ENCODE results near the gene CENPO.
"Not testable (repeated sequence)": the region's sequence is repeated elsewhere in the genome, so short reads cannot be mapped to it uniquely, and the experiment has no call there.

Gene CENPO

GRCh38 chr2:24833821-24834732 lies 40.9 kb downstream of the CENPO start:
- Histone ChIP-seq H3K9me3 (ENCODE audit: control insufficient read depth, insufficient read depth, low read length) (no peaks in the 10 kb centered on the region), H3K9ac (ENCODE audit: low read depth, low read length) (no peak overlapping the region), H3K36me3 (ENCODE audit: insufficient read depth, low read length) (peaks cover 3% of the 10 kb centered on the region), H3K4me1 (ENCODE audit: insufficient read depth, low read length) (peaks cover 3% of the 10 kb centered on the region; the same call in 1 of the 2 replicates)

- H3K4me1 ChIP-seq (ENCODE audit: insufficient read depth, low read length), result peaks cover 3% of the 10 kb centered on the region; the same call in 1 of the 2 replicates
- H3K9ac ChIP-seq (ENCODE audit: low read depth, low read length), result no peak overlapping the region
- no peaks in the 10 kb centered on the region for H3K9me3 ChIP-seq (ENCODE audit: control insufficient read depth, insufficient read depth, low read length)
- H3K36me3 ChIP-seq (ENCODE audit: insufficient read depth, low read length), result peaks cover 3% of the 10 kb centered on the region
Observed at GRCh38 chr2:24834733-24835395, 41.6 kb downstream of the CENPO start.

GRCh38 chr2:24835411-24835810 lies 42.2 kb downstream of the CENPO start:
- not testable (repeated sequence) for H3K9ac ChIP-seq (ENCODE audit: low read depth, low read length); H3K4me1 ChIP-seq (ENCODE audit: insufficient read depth, low read length); H3K9me3 ChIP-seq (ENCODE audit: control insufficient read depth, insufficient read depth, low read length); H3K36me3 ChIP-seq (ENCODE audit: insufficient read depth, low read length)

GRCh38 chr2:24836206-24836605 lies 43.0 kb downstream of the CENPO start:
- H3K9me3 ChIP-seq (ENCODE audit: control insufficient read depth, insufficient read depth, low read length), result no peaks in the 10 kb centered on the region
- no peak overlapping the region for H3K9ac ChIP-seq (ENCODE audit: low read depth, low read length)
- peaks cover 3% of the 10 kb centered on the region for H3K36me3 ChIP-seq (ENCODE audit: insufficient read depth, low read length)
- H3K4me1 ChIP-seq (ENCODE audit: insufficient read depth, low read length), result peaks cover 7% of the 10 kb centered on the region; the same call in 1 of the 2 replicates

- Histone ChIP-seq H3K9me3 (ENCODE audit: control insufficient read depth, insufficient read depth, low read length) (no peaks in the 10 kb centered on the region), H3K4me1 (ENCODE audit: insufficient read depth, low read length) (peaks cover 7% of the 10 kb centered on the region; the same call in 1 of the 2 replicates), H3K36me3 (ENCODE audit: insufficient read depth, low read length) (peaks cover 3% of the 10 kb centered on the region; the same call in 1 of the 2 replicates)
Observed at GRCh38 chr2:24836706-24837105, 43.5 kb downstream of the CENPO start.

GRCh38 chr2:24837996-24838513 lies 44.8 kb downstream of the CENPO start:
- peaks cover 3% of the 10 kb centered on the region; the same call in 1 of the 2 replicates for H3K36me3 ChIP-seq (ENCODE audit: insufficient read depth, low read length)
- peaks cover 7% of the 10 kb centered on the region; the same call in 1 of the 2 replicates for H3K4me1 ChIP-seq (ENCODE audit: insufficient read depth, low read length)
- H3K9ac ChIP-seq (ENCODE audit: low read depth, low read length), result no peak overlapping the region
- no peaks in the 10 kb centered on the region for H3K9me3 ChIP-seq (ENCODE audit: control insufficient read depth, insufficient read depth, low read length)

More at GRCh38 chr2:24836706-24837105, 43.5 kb downstream of the CENPO start:
- H3K9ac ChIP-seq (ENCODE audit: low read depth, low read length), result no peak overlapping the region

- Histone ChIP-seq H3K9me3 (ENCODE audit: control insufficient read depth, insufficient read depth, low read length) (no peaks in the 10 kb centered on the region), H3K4me1 (ENCODE audit: insufficient read depth, low read length) (peaks cover 5% of the 10 kb centered on the region; the same call in 1 of the 2 replicates), H3K36me3 (ENCODE audit: insufficient read depth, low read length) (peaks cover 3% of the 10 kb centered on the region; the same call in 1 of the 2 replicates), H3K9ac (ENCODE audit: low read depth, low read length) (no peak overlapping the region)
Observed at GRCh38 chr2:24838541-24838940, 45.3 kb downstream of the CENPO start.

- H3K9me3 ChIP-seq (ENCODE audit: control insufficient read depth, insufficient read depth, low read length), result no peaks in the 10 kb centered on the region
- H3K4me1 ChIP-seq (ENCODE audit: insufficient read depth, low read length), result peaks cover 5% of the 10 kb centered on the region; the same call in 1 of the 2 replicates
- H3K9ac ChIP-seq (ENCODE audit: low read depth, low read length), result no peak overlapping the region
- peaks cover under 1% of the 10 kb centered on the region; the same call in 1 of the 2 replicates for H3K36me3 ChIP-seq (ENCODE audit: insufficient read depth, low read length)
Observed at GRCh38 chr2:24839729-24840128, 46.5 kb downstream of the CENPO start.

GRCh38 chr2:24840164-24840869 lies 47.1 kb downstream of the CENPO start:
- H3K4me1 ChIP-seq (ENCODE audit: insufficient read depth, low read length), result peaks cover 5% of the 10 kb centered on the region; the same call in 1 of the 2 replicates
- no peak overlapping the region for H3K9ac ChIP-seq (ENCODE audit: low read depth, low read length)
- no peaks in the 10 kb centered on the region for H3K36me3 ChIP-seq (ENCODE audit: insufficient read depth, low read length)
- H3K9me3 ChIP-seq (ENCODE audit: control insufficient read depth, insufficient read depth, low read length), result no peaks in the 10 kb centered on the region

- Histone ChIP-seq H3K9me3 (ENCODE audit: control insufficient read depth, insufficient read depth, low read length) (no peaks in the 10 kb centered on the region), H3K4me1 (ENCODE audit: insufficient read depth, low read length) (peaks cover 5% of the 10 kb centered on the region; the same call in 1 of the 2 replicates), H3K9ac (ENCODE audit: low read depth, low read length) (no peak overlapping the region), H3K36me3 (ENCODE audit: insufficient read depth, low read length) (no peaks in the 10 kb centered on the region)
Observed at GRCh38 chr2:24840962-24841945, 48.0 kb downstream of the CENPO start.

GRCh38 chr2:24842081-24843050 lies 49.1 kb downstream of the CENPO start:
- peaks cover 5% of the 10 kb centered on the region; the same call in 1 of the 2 replicates for H3K4me1 ChIP-seq (ENCODE audit: insufficient read depth, low read length)
- no peak overlapping the region for H3K9ac ChIP-seq (ENCODE audit: low read depth, low read length)
- H3K9me3 ChIP-seq (ENCODE audit: control insufficient read depth, insufficient read depth, low read length), result no peaks in the 10 kb centered on the region
- H3K36me3 ChIP-seq (ENCODE audit: insufficient read depth, low read length), result no peaks in the 10 kb centered on the region

GRCh38 chr2:24843330-24843860 lies 50.2 kb downstream of the CENPO start:
- no peaks in the 10 kb centered on the region for H3K9me3 ChIP-seq (ENCODE audit: control insufficient read depth, insufficient read depth, low read length)
- H3K9ac ChIP-seq (ENCODE audit: low read depth, low read length), result no peak overlapping the region
- H3K36me3 ChIP-seq (ENCODE audit: insufficient read depth, low read length), result no peaks in the 10 kb centered on the region
- peaks cover 5% of the 10 kb centered on the region; the same call in 1 of the 2 replicates for H3K4me1 ChIP-seq (ENCODE audit: insufficient read depth, low read length)

Data from ES-I3 (cell line).